Liver (tissue), 9 donors: ENCODE data around the gene TMEM120B. TPM values are rescaled to one million over a fixed set of nuclear protein-coding genes. Genes with fewer than 3 reads are reported as not detected.

Experiments used
- DNase-seq: peaks from one replicate; pipeline ENCODE4 v3.0.0-alpha.2; 2017; ENCODE audit warnings: low spot score
- H3K27ac ChIP-seq, 2 donors: one replicate each; pipeline ENCODE4 v1.7.0; 2013; ENCODE audit warnings: inconsistent platforms in 2 of 2, low read length in 2 of 2, control low read depth in 1 of 2, low read depth in 1 of 2, mild to moderate bottlenecking in 1 of 2
- H3K27me3 ChIP-seq, 4 donors: one replicate each; pipeline versions ENCODE4 v1.6.1 to v1.7.0; 2013; ENCODE audit warnings: low read length in 3 of 4, inconsistent platforms in 1 of 4, mild to moderate bottlenecking in 1 of 4, moderate library complexity in 1 of 4; ENCODE audit not compliant: control insufficient read depth in 4 of 4, insufficient read depth in 4 of 4
- H3K36me3 ChIP-seq, 4 donors: one replicate each; pipeline versions ENCODE4 v1.6.1 to v1.7.0; 2013; ENCODE audit warnings: low read length in 3 of 4, mild to moderate bottlenecking in 3 of 4, low read depth in 1 of 4, moderate library complexity in 1 of 4; ENCODE audit not compliant: control insufficient read depth in 4 of 4, insufficient read depth in 3 of 4
- H3K4me1 ChIP-seq, 4 donors: one replicate each; pipeline versions ENCODE4 v1.6.1 to v1.7.0; 2013; ENCODE audit warnings: low read length in 3 of 4, mild to moderate bottlenecking in 3 of 4, moderate library complexity in 1 of 4; ENCODE audit not compliant: control insufficient read depth in 4 of 4, insufficient read depth in 4 of 4
- H3K4me3 ChIP-seq, 3 donors: one replicate each; pipeline versions ENCODE4 v1.6.1 to v1.7.0; 2013; ENCODE audit warnings: low read length in 3 of 3, control low read depth in 1 of 3, low read depth in 1 of 3, mild to moderate bottlenecking in 1 of 3
- H3K9ac ChIP-seq, 2 donors: one replicate each; pipeline ENCODE4 v1.7.0; 2013; ENCODE audit warnings: low read length in 2 of 2, mild to moderate bottlenecking in 2 of 2, moderate library complexity in 2 of 2, control low read depth in 1 of 2, low read depth in 1 of 2
- H3K9me3 ChIP-seq, 4 donors: one replicate each; pipeline versions ENCODE4 v1.6.1 to v1.7.0; 2013; ENCODE audit warnings: low read length in 3 of 4; ENCODE audit not compliant: control insufficient read depth in 4 of 4
- EGR1 ChIP-seq, 2 donors: IDR thresholded peaks; 2 replicates each; pipeline ENCODE4 v1.6.1; 2016 to 2018; ENCODE audit warnings: antibody characterized with exemption in 2 of 2, low read depth in 2 of 2
- FOXA1 ChIP-seq: IDR thresholded peaks from 2 replicates; pipeline ENCODE4 v1.6.1; 2016; ENCODE audit warnings: antibody characterized with exemption
- GABPA ChIP-seq, 2 donors: IDR thresholded peaks in 1 of 2; conservative IDR thresholded peaks in 1 of 2; 2 replicates each; pipeline ENCODE4 v1.6.1; 2016; ENCODE audit warnings: antibody characterized with exemption in 2 of 2, mild to moderate bottlenecking in 1 of 2, moderate library complexity in 1 of 2
- HNF4A ChIP-seq, 2 donors: conservative IDR thresholded peaks; 2 replicates each; pipeline ENCODE4 v1.6.1; 2016; ENCODE audit warnings: antibody characterized with exemption in 2 of 2, mild to moderate bottlenecking in 2 of 2
- HNF4G ChIP-seq: IDR thresholded peaks from 2 replicates; pipeline ENCODE4 v1.6.1; 2016; ENCODE audit warnings: antibody characterized with exemption
- JUND ChIP-seq, 2 donors: IDR thresholded peaks; 2 replicates each; pipeline ENCODE4 v1.6.1; 2016; ENCODE audit warnings: antibody characterized with exemption in 2 of 2
- NR2F2 ChIP-seq: IDR thresholded peaks from 2 replicates; pipeline ENCODE4 v1.6.1; 2016; ENCODE audit warnings: antibody characterized with exemption
- RAD21 ChIP-seq, 2 donors: IDR thresholded peaks; 2 replicates each; pipeline ENCODE4 v1.6.1; 2016; ENCODE audit warnings: antibody characterized with exemption in 2 of 2, mild to moderate bottlenecking in 2 of 2
- RXRA ChIP-seq, 2 donors: IDR thresholded peaks; 2 replicates each; pipeline ENCODE4 v1.6.1; 2017 to 2018; ENCODE audit warnings: antibody characterized with exemption in 2 of 2, mild to moderate bottlenecking in 1 of 2
- SP1 ChIP-seq: IDR thresholded peaks from 2 replicates; pipeline ENCODE4 v1.6.1; 2018; ENCODE audit warnings: antibody characterized with exemption, mild to moderate bottlenecking
- TAF1 ChIP-seq: conservative IDR thresholded peaks from 2 replicates; pipeline ENCODE4 v1.6.1; 2016; ENCODE audit warnings: antibody characterized with exemption, mild to moderate bottlenecking
- YY1 ChIP-seq: IDR thresholded peaks from 2 replicates; pipeline ENCODE4 v1.6.1; 2016; ENCODE audit warnings: antibody characterized with exemption, mild to moderate bottlenecking
- WGBS: extraction: QIAGEN DNeasy Blood & Tissue Kit; methylation state at CpG from one replicate; pipeline ENCODE4 v1.1.7; 2013; 5-methylcytosine and 5-hydroxymethylcytosine counted together
- polyA plus RNA-seq, 2 donors: library from polyadenylated mRNA; stranded (reverse) in 1 of 2; unstranded in 1 of 2; fragments of 200-250 nt in 1 of 2; fragments of >200 nt in 1 of 2; fragmentation: Nextera tagmentation in 1 of 2; extraction: Ambion mirVana in 1 of 2; gene quantifications; one replicate each; pipeline versions ENCODE4 v1.2.1 to v1.2.3, GENCODE V29; 2013 to 2015
- total RNA-seq, 2 donors: library from RNA; depleted of rRNA; stranded (reverse); fragments of >200 nt; gene quantifications; one replicate each; pipeline ENCODE4 v1.2.3, GENCODE V29; 2014
- TF ChIP-seq, protein P1 (sequence below): IDR thresholded peaks from 2 replicates; pipeline ENCODE4 v1.6.1; 2016; ENCODE audit warnings: antibody characterized with exemption
- TF ChIP-seq, protein P2 (sequence below): IDR thresholded peaks from 2 replicates; pipeline ENCODE4 v1.6.1; 2016; ENCODE audit warnings: antibody characterized with exemption
- TF ChIP-seq, protein P3 (sequence below): fragments of 150-350 bp; IDR thresholded peaks from 2 replicates; pipeline ENCODE4 v1.5.1; 2017; ENCODE audit warnings: improper control_type of control experiment, low read depth, low read length; ENCODE audit not compliant: missing input control
- TF ChIP-seq, protein P4 (sequence below): IDR thresholded peaks from 2 replicates; pipeline ENCODE4 v1.6.1; 2016; ENCODE audit warnings: antibody characterized with exemption
- donor health status: healthy.
- donor health status: healthy.
- donor health status: healthy.
- donor health status: healthy.
- donor health status: healthy.

Gene TMEM120B
- total and polyA plus RNA-seq, 4 donors: 1.6 to 9.2 (median 3.4) TPM

DNA sequence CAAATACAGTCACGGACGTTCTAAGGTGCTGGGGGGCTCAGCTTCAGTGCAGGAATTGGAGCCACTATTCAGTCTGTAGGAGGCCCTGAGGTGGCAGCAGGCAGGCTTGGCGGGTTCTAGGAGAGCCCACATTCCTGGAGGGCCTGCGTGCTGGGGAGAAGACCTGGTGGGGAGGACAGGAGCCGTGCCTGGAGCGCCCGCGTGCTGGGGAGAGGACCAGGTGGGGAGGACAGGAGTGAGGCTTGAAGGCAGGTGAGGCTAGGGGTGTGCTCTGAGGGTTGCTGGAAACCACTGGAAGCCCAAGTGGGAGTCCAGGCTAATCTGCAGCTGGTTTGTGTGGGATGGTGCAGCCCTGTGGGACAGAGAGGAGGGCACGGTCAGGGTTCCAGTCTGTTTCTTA is 57.8 kb downstream of the TMEM120B start:
- Histone ChIP-seq H3K9ac (no peak overlapping the region), H3K27ac (no peak overlapping the region), H3K4me3 (no peak overlapping the region), H3K27me3 (no peaks in the 10 kb centered on the region), H3K9me3 (no peaks in the 10 kb centered on the region), H3K4me1 (peaks cover 0 to 10% (median 9%) of the 10 kb centered on the region in 4 donors), H3K36me3 (no peaks in the 10 kb centered on the region)
- TF ChIP-seq, protein P1, sequence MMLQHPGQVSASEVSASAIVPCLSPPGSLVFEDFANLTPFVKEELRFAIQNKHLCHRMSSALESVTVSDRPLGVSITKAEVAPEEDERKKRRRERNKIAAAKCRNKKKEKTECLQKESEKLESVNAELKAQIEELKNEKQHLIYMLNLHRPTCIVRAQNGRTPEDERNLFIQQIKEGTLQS: no peak
- TF ChIP-seq RAD21 (IDR thresholded peaks at IDR 0.05) (no peak), HNF4G (no peak), HNF4A (conservative IDR thresholded peaks at IDR 0.05) (no peak), GABPA (IDR thresholded peaks at IDR 0.05 in 1 of 2, conservative IDR thresholded peaks at IDR 0.05 in 1 of 2) (no peak), SP1 (no peak), NR2F2 (no peak), TAF1 (no peak)
- TF ChIP-seq, protein P2, sequence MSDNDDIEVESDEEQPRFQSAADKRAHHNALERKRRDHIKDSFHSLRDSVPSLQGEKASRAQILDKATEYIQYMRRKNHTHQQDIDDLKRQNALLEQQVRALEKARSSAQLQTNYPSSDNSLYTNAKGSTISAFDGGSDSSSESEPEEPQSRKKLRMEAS: no peak
- TF ChIP-seq, protein P3, sequence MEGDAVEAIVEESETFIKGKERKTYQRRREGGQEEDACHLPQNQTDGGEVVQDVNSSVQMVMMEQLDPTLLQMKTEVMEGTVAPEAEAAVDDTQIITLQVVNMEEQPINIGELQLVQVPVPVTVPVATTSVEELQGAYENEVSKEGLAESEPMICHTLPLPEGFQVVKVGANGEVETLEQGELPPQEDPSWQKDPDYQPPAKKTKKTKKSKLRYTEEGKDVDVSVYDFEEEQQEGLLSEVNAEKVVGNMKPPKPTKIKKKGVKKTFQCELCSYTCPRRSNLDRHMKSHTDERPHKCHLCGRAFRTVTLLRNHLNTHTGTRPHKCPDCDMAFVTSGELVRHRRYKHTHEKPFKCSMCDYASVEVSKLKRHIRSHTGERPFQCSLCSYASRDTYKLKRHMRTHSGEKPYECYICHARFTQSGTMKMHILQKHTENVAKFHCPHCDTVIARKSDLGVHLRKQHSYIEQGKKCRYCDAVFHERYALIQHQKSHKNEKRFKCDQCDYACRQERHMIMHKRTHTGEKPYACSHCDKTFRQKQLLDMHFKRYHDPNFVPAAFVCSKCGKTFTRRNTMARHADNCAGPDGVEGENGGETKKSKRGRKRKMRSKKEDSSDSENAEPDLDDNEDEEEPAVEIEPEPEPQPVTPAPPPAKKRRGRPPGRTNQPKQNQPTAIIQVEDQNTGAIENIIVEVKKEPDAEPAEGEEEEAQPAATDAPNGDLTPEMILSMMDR: no peak
- 95% methylated on average over 9 of the region's 9 CpGs for WGBS
- no peak for DNase-seq

DNA sequence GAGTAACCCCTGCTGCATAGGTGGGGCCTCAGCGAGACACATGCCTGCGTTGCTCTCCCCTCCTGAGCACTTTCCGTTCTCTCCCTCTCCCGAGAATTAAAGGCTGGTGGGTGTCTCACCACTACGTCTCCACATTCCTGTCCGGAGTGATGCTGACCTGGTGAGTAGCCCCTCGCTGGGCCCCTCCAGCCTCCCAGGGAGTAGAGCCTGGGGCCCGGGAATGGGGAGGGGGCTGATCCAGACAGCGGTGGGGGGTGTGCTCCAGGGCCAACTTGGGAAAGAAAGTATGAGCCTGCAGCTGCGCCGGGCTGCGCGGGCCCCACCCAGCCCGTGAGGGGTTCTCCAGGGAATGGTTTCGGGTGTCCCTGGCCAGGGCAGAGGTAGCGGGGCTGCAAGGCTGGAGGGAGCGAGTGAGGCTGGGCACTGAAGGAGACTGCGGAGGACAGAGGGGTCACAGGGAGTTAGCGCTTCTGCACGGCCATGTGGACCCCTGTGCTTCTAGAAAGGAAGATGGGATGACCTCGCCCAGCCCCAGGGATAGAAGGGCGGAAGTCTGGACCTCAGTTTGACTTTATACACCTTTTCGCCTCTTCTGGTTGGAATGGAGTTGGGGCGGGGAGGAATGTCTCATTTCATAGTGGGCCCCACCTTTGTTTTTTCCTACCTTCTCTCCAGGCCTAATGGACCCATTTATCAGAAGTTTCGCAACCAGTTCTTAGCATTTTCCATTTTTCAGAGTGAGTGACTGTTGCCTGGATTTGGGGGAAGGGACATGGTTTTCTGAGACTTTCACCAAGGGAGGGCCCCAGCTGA is 58.5 kb downstream of the TMEM120B start:
- H3K4me3 ChIP-seq: no peak overlapping the region
- no peaks in the 10 kb centered on the region for H3K36me3 ChIP-seq
- DNase-seq: no peak
- no peaks in the 10 kb centered on the region for H3K27me3 ChIP-seq
- TF ChIP-seq RAD21 (IDR thresholded peaks at IDR 0.05) (no peak), FOXA1 (no peak), JUND (IDR thresholded peaks at IDR 0.05) (no peak), YY1 (no peak), NR2F2 (no peak), RXRA (IDR thresholded peaks at IDR 0.05) (no peak), HNF4A (conservative IDR thresholded peaks at IDR 0.05) (no peak), EGR1 (IDR thresholded peaks at IDR 0.05; ENCODE audit: low read depth in 2 of 2) (no peak), GABPA (IDR thresholded peaks at IDR 0.05 in 1 of 2, conservative IDR thresholded peaks at IDR 0.05 in 1 of 2) (no peak)
- TF ChIP-seq, protein P3: no peak
- TF ChIP-seq, protein P4, sequence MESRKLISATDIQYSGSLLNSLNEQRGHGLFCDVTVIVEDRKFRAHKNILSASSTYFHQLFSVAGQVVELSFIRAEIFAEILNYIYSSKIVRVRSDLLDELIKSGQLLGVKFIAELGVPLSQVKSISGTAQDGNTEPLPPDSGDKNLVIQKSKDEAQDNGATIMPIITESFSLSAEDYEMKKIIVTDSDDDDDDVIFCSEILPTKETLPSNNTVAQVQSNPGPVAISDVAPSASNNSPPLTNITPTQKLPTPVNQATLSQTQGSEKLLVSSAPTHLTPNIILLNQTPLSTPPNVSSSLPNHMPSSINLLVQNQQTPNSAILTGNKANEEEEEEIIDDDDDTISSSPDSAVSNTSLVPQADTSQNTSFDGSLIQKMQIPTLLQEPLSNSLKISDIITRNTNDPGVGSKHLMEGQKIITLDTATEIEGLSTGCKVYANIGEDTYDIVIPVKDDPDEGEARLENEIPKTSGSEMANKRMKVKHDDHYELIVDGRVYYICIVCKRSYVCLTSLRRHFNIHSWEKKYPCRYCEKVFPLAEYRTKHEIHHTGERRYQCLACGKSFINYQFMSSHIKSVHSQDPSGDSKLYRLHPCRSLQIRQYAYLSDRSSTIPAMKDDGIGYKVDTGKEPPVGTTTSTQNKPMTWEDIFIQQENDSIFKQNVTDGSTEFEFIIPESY: no peak
- TF ChIP-seq, protein P1: no peak
- 96% methylated on average over 25 of the region's 25 CpGs for WGBS
- no peaks in the 10 kb centered on the region for H3K9me3 ChIP-seq
- no peak overlapping the region for H3K27ac ChIP-seq
- no peak overlapping the region for H3K9ac ChIP-seq
- H3K4me1 ChIP-seq: peaks cover 0 to 10% (median 9%) of the 10 kb centered on the region in 4 donors
